Middle frontal gyrus (tissue), 1 donor: Measurements from ENCODE around the gene COL27A1.
"Not testable (repeated sequence)": the region's sequence is repeated elsewhere in the genome, so short reads cannot be mapped to it uniquely, and the experiment has no call there.

ENCODE experiments used
- DNase-seq: peaks from one replicate; pipeline ENCODE4 v3.0.0-alpha.2; 2015; ENCODE audit warnings: low spot score; ENCODE audit errors: extremely low spot score

Gene COL27A1

GRCh38 chr9:114123031-114123977 lies 32.0 kb upstream of the COL27A1 start:
- DNase-seq = no peak

GRCh38 chr9:114124138-114124537 lies 31.2 kb upstream of the COL27A1 start:
- DNase-seq = no peak

GRCh38 chr9:114124666-114125475 lies 30.5 kb upstream of the COL27A1 start:
- no peak for DNase-seq

- no peak for DNase-seq
These were observed 29.8 kb upstream of the COL27A1 start for GRCh38 chr9:114125476-114126013.

- DNase-seq = no peak
These were observed 28.9 kb upstream of the COL27A1 start for GRCh38 chr9:114126247-114127060.

GRCh38 chr9:114128759-114129158 lies 26.6 kb upstream of the COL27A1 start:
- DNase-seq = not testable (repeated sequence)

GRCh38 chr9:114130141-114130540 lies 25.2 kb upstream of the COL27A1 start:
- no peak for DNase-seq

GRCh38 chr9:114130624-114131277 lies 24.6 kb upstream of the COL27A1 start:
- no peak for DNase-seq

- no peak for DNase-seq
These were observed 23.4 kb upstream of the COL27A1 start for GRCh38 chr9:114131808-114132549.

- DNase-seq = no peak
These were observed 22.8 kb upstream of the COL27A1 start for GRCh38 chr9:114132550-114132918.

- no peak for DNase-seq
These were observed 20.4 kb upstream of the COL27A1 start for GRCh38 chr9:114134827-114135396.

GRCh38 chr9:114137831-114138230 lies 17.5 kb upstream of the COL27A1 start:
- DNase-seq = no peak

- no peak for DNase-seq
These were observed 16.8 kb upstream of the COL27A1 start for GRCh38 chr9:114138552-114138971.

GRCh38 chr9:114139071-114139470 lies 16.3 kb upstream of the COL27A1 start:
- no peak for DNase-seq

GRCh38 chr9:114140401-114140800 lies 14.9 kb upstream of the COL27A1 start:
- DNase-seq = no peak

- no peak for DNase-seq
These were observed 14.5 kb upstream of the COL27A1 start for GRCh38 chr9:114140850-114141249.

GRCh38 chr9:114141553-114142402 lies 13.6 kb upstream of the COL27A1 start:
- no peak for DNase-seq

GRCh38 chr9:114143234-114143633 lies 12.1 kb upstream of the COL27A1 start:
- no peak for DNase-seq

GRCh38 chr9:114146735-114147134 lies 8.6 kb upstream of the COL27A1 start:
- DNase-seq = no peak
